GM18867 (cell line): ENCODE results near the gene RNH1.

Source experiments
- ATAC-seq: cut with Tn5 transposase; IDR thresholded peaks from one replicate; pipeline ENCODE4 v1.9.1; 2021; ENCODE audit warnings: mild to moderate bottlenecking, moderate library complexity; ENCODE audit not compliant: unreplicated experiment

Gene RNH1

GRCh38 chr11:459511-460220 lies 47.4 kb downstream of the RNH1 start:
- ATAC-seq = no peak

DNA sequence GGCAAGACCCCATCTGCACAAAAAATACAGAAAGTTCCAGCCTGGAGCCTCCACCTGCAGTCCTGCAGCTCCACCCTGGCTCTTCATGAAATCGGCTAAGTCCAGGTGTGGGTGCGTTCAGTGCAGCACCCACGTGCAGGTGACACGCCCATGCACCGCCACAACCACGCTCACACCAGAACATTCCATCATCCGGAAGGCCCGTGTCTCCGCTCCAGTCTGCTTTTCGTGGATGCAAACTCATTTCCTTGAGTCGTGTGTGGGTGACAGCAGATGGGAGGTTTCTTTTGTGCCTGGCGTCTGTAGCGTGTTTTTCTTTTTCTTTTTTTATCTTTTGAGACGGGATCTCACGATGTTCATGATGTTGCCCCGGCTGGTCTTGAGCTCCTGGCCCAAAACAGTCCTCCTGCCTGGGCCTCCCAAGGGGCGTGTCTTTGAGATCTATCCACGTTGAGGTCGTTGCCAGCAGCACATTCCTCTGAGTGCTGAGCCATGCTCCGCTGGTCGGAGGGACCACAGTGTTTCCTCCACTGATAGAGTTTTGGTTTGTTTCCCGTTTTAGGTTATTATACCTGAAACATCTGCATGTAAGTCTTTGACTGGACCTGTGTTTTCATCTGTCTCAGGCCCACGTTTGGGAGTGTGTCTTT lies 49.8 kb downstream of the RNH1 start:
- ATAC-seq = no peak

DNA sequence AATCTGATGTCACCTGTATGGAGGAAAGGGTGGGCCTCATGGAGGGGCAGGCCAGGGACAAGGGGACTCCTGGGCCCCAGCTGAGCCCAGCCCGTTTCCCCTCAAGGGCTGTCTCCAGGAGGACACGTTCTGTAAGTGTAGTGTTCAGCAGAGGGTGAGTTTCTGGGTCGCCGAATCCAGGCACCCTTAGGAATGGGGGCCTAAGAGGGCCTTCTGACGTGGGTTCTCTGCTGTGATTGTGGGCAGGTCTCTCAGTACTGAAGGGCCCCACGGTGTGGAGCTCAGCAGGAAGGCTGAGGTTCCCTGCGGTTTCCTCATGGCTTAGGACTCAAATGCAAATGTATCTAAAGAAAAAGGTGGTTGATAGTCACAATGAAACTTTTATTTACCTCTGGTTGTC lies 50.5 kb downstream of the RNH1 start:
- ATAC-seq = no peak

GRCh38 chr11:455566-456147 lies 51.4 kb downstream of the RNH1 start:
- ATAC-seq = no peak

- ATAC-seq = no peak
These were observed 52.1 kb downstream of the RNH1 start for GRCh38 chr11:454801-455565.

GRCh38 chr11:454043-454442 lies 53.0 kb downstream of the RNH1 start:
- no peak for ATAC-seq

- ATAC-seq = no peak
These were observed 53.5 kb downstream of the RNH1 start for GRCh38 chr11:453564-453963.

DNA sequence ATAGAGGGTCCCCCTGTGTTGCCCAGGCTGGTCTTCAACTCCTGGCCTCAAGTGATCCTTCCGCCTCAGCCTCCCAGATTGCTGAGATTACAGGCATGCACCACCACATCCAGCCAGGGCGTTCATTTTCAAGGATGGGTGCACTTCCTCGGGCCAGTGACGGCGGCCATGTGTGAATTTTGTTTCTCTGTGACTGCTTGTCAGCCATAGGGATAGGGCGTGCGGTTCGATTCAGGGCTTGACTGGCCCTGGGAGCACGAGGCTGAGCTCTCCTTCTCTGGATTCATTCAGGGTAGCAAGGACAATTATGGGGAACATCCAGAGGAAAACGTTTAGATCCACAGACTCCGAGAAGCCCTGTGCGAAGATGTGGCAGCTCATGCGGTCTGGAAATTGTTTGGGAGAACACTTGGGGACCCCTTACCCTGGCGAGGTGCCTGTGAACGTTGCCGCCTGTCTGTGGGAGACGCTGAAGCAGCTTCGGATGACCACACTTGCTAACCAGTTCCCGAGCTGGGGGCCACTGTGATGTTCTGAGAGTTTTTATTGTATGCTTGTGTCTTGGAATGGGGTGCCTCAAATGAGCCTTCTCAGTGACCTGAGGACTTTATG lies 54.0 kb downstream of the RNH1 start:
- ATAC-seq = no peak

- no peak for ATAC-seq
These were observed 54.8 kb downstream of the RNH1 start for GRCh38 chr11:452203-452744.

DNA sequence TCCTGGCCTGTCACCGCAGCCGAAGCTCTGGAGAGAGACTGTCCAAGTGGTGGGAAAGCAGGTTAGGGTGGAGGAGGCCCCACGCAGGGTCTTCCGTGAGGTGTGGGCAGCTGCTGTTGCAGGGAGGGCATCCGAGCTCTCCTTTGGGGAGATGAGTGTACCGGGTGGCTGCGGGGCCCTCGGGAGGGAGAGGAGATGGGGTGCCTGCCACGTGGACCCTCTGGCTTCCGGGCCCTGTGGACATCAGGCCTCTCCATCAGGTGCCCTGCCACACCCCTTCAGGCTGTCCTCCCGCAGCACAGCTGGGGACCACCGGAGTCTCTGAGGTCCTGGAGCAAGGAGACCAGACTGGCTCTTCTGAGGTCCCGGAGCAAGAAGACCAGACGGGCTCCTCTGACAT lies 55.3 kb downstream of the RNH1 start:
- no peak for ATAC-seq

- ATAC-seq = peak; percentile 14
These were observed 56.1 kb downstream of the RNH1 start for GRCh38 chr11:450809-451451.

GRCh38 chr11:449889-450808 lies 56.9 kb downstream of the RNH1 start, which contains the start of gene PTDSS2:
PTDSS2 (plus strand) TSS chr11:450279; CDS start chr11:450456, 177 bp downstream.
- ATAC-seq = peak; percentile 72

DNA sequence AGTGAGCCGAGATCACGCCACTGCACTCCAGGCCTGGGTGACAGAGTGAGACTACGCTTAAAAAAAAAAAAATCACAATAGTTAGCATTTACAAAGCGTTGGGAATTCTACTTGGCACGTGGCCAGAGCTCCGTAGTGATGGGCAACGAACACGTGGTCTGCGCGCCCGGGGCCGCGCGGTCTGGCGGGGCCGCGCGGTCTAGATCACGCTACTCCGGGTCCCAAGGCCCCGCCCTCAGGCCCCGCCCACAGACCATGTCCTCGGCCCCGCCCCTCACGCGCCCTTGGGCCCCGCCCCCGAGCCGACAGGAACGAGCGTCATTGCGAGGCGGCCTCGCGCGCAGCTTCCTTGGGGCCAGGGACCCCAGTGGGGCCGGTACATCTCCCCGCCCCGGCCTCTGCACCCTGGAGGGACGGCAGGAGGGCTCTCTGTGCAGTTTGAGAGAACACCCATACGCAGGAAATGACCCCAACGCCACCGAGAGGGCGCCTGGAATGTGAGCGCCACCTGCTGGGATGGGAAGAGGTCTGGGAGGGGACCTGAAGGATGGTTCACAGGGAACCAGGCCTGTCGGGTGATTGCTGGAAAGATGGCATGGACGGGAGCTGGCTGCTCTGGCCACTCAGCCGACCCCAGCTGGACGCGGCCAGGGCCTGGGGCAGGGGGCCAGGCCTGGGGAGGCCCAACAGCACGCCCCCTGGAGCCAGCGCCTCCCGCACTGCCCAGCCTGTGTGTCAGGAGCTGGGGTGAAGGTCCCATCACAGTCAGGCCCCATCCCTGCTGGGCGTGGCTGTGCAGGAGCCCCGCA lies 58.9 kb downstream of the RNH1 start:
- peak; percentile 44 for ATAC-seq

DNA sequence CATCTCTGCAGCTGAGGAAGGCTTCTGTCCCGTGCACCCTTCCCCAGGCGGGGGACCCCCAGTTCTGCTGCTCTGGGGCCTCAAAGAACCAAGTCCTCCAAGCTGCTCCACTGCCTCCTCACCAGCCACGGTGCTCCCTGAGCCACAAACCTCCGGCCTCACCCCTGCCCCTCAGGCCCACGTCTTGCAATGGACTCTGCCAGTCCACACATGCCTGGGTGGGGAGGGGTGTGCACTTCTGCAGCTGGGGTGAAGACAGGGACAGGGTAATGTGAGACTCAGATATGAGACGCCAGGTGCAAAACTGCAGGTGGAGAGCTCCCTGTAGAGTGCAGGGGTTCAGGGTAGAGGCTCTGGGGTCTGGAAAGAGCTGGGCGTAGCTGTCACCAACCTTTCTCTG lies 60.2 kb downstream of the RNH1 start:
- ATAC-seq = no peak

- no peak for ATAC-seq
These were observed 61.1 kb downstream of the RNH1 start for GRCh38 chr11:445765-446588.
